H1 (cell line): ENCODE results near the gene CELF5. TPM values are rescaled to one million over a fixed set of nuclear protein-coding genes. Genes with fewer than 3 reads are reported as not detected.

Experiments used
- CTCF ChIA-PET: fragments of 300-600 bp; sonication (Branson Sonifier 250); formaldehyde crosslinking; loops from one replicate; lab custom pipeline; 2021; ENCODE audit not compliant: partially characterized antibody; lab: Charles Lee
- POLR2A ChIA-PET: fragments of 300-600 bp; sonication (Branson Sonifier 250); formaldehyde crosslinking; loops from one replicate; lab custom pipeline; 2021; ENCODE audit warnings: inconsistent platforms; ENCODE audit not compliant: partially characterized antibody; lab: Charles Lee
- DNase-seq, 2 experiments: peaks; one replicate each; pipeline versions ENCODE4 v3.0.0 to v3.0.0-alpha.2; 2010 to 2022; ENCODE audit warnings: low spot score in 2 of 2, low read depth in 1 of 2, mixed read lengths in 1 of 2
- FAIRE-seq: peaks from 2 replicates; lab custom pipeline; 2011; peaks lifted over from hg19 to GRCh38; lab: Jason Lieb, UNC
- H2AFZ ChIP-seq: 2 replicates; pipeline ENCODE4 v1.8.1; 2012; ENCODE audit warnings: low read length, inconsistent platforms
- H2AK5ac ChIP-seq: 2 replicates; pipeline ENCODE4 v1.6.1; 2013; ENCODE audit warnings: low read depth, low read length
- H2BK120ac ChIP-seq: replicated peaks from 2 replicates; pipeline ENCODE3; 2013; ENCODE audit warnings: low read depth, low read length, inconsistent platforms
- H2BK12ac ChIP-seq: 2 replicates; pipeline ENCODE4 v1.6.1; 2013; ENCODE audit warnings: low read depth, low read length
- H2BK15ac ChIP-seq: 2 replicates; pipeline ENCODE4 v1.6.1; 2013; ENCODE audit warnings: low read length
- H2BK20ac ChIP-seq: 2 replicates; pipeline ENCODE4 v1.6.1; 2013; ENCODE audit warnings: low read length
- H2BK5ac ChIP-seq: 2 replicates; pipeline ENCODE4 v1.6.1; 2013; ENCODE audit warnings: low read depth, low read length
- H3K14ac ChIP-seq: 2 replicates; pipeline ENCODE4 v1.6.1; 2013; ENCODE audit warnings: inconsistent platforms; ENCODE audit not compliant: insufficient read length
- H3K18ac ChIP-seq: 2 replicates; pipeline ENCODE4 v1.6.1; 2013; ENCODE audit warnings: low read length; ENCODE audit errors: extremely low read depth
- H3K23ac ChIP-seq: 2 replicates; pipeline ENCODE4 v1.6.1; 2013; ENCODE audit warnings: inconsistent platforms; ENCODE audit not compliant: insufficient read length
- H3K23me2 ChIP-seq: 2 replicates; pipeline ENCODE4 v1.6.1; 2013; ENCODE audit warnings: low read depth, low read length
- H3K27ac ChIP-seq: 2 replicates; pipeline ENCODE4 v1.6.1; 2011; ENCODE audit warnings: low read depth, low read length, inconsistent platforms
- H3K27me3 ChIP-seq, 4 experiments: replicated peaks in 1 of 4; 1 replicate in 1 of 4; 2 replicates in 3 of 4; pipeline versions ENCODE4 v1.6.1 to v1.8.1; 2011 to 2013; ENCODE audit warnings: low read length in 3 of 4, mild to moderate bottlenecking in 3 of 4, inconsistent platforms in 2 of 4, mixed read lengths in 2 of 4, moderate library complexity in 1 of 4; ENCODE audit not compliant: control insufficient read depth in 3 of 4, insufficient read depth in 3 of 4; ENCODE audit errors: extremely low read depth in 1 of 4
- H3K36me3 ChIP-seq, 4 experiments: 2 replicates each; pipeline versions ENCODE4 v1.6.1 to v1.8.1; 2011 to 2013; ENCODE audit warnings: mild to moderate bottlenecking in 4 of 4, low read length in 3 of 4, moderate library complexity in 2 of 4, control low read depth in 1 of 4, inconsistent platforms in 1 of 4; ENCODE audit not compliant: insufficient read depth in 4 of 4, control insufficient read depth in 2 of 4
- H3K4ac ChIP-seq: replicated peaks from 2 replicates; pipeline ENCODE3; 2013; ENCODE audit warnings: low read length, low read depth, mixed read lengths, inconsistent platforms; ENCODE audit not compliant: insufficient read length
- H3K4me1 ChIP-seq, 4 experiments: replicated peaks in 1 of 4; 1 replicate in 1 of 4; 2 replicates in 3 of 4; pipeline versions ENCODE4 v1.6.1 to v1.8.1; 2011 to 2013; ENCODE audit warnings: low read length in 3 of 4, inconsistent platforms in 2 of 4, mixed read lengths in 1 of 4; ENCODE audit not compliant: insufficient read depth in 4 of 4, control insufficient read depth in 3 of 4
- H3K4me2 ChIP-seq, 2 experiments: 2 replicates each; pipeline versions ENCODE4 v1.6.1 to v1.8.1; 2011 to 2013; ENCODE audit warnings: low read depth in 2 of 2, low read length in 2 of 2, control low read depth in 1 of 2, inconsistent platforms in 1 of 2, mild to moderate bottlenecking in 1 of 2; ENCODE audit not compliant: insufficient read depth in 1 of 2
- H3K4me3 ChIP-seq, 4 experiments: fragments of 200-600, 300-600 bp in 1 of 4; sonication (generic), shearing (Covaris generic), sonication (Bioruptor Twin) in 1 of 4; 2 replicates each; pipeline versions ENCODE4 v1.5.1 to v1.8.1; 2011 to 2016; ENCODE audit warnings: low read length in 4 of 4, low read depth in 3 of 4, control low read depth in 2 of 4, inconsistent platforms in 2 of 4, mild to moderate bottlenecking in 2 of 4, mixed read lengths in 1 of 4, moderate library complexity in 1 of 4; ENCODE audit not compliant: insufficient read depth in 2 of 4; ENCODE audit errors: extremely low read depth in 1 of 4
- H3K56ac ChIP-seq: replicated peaks from 2 replicates; pipeline ENCODE3; 2013; ENCODE audit warnings: low read depth, mild to moderate bottlenecking, mixed read lengths, low read length, inconsistent platforms; ENCODE audit not compliant: insufficient read length
- H3K79me1 ChIP-seq: 2 replicates; pipeline ENCODE4 v1.6.1; 2013; ENCODE audit warnings: low read depth, low read length, control low read depth
- H3K79me2 ChIP-seq, 2 experiments: 2 replicates each; pipeline versions ENCODE4 v1.6.1 to v1.8.1; 2012 to 2013; ENCODE audit warnings: low read length in 2 of 2, mild to moderate bottlenecking in 2 of 2, inconsistent platforms in 1 of 2; ENCODE audit not compliant: insufficient read depth in 2 of 2, control insufficient read depth in 1 of 2
- H3K9ac ChIP-seq, 4 experiments: replicated peaks in 1 of 4; 1 replicate in 1 of 4; 2 replicates in 3 of 4; pipeline versions ENCODE4 v1.6.1 to v1.8.1; 2011 to 2013; ENCODE audit warnings: low read depth in 3 of 4, low read length in 3 of 4, control low read depth in 2 of 4, mild to moderate bottlenecking in 2 of 4, moderate library complexity in 2 of 4, inconsistent platforms in 1 of 4; ENCODE audit errors: extremely low read depth in 1 of 4
- H3K9me3 ChIP-seq, 2 experiments: 2 replicates each; pipeline versions ENCODE4 v1.6.1 to v1.8.1; 2012 to 2013; ENCODE audit warnings: mild to moderate bottlenecking in 2 of 2, moderate library complexity in 2 of 2, control low read depth in 1 of 2, inconsistent platforms in 1 of 2, low read depth in 1 of 2, low read length in 1 of 2, mixed read lengths in 1 of 2; ENCODE audit not compliant: insufficient read depth in 2 of 2
- H4K20me1 ChIP-seq, 2 experiments: replicated peaks in 1 of 2; 2 replicates each; pipeline versions ENCODE3 to v1.8.1; 2011 to 2013; ENCODE audit warnings: inconsistent platforms in 2 of 2, low read length in 2 of 2, mild to moderate bottlenecking in 1 of 2; ENCODE audit not compliant: insufficient read depth in 2 of 2, control insufficient read depth in 1 of 2
- H4K5ac ChIP-seq: 2 replicates; pipeline ENCODE4 v1.6.1; 2013; ENCODE audit warnings: low read length, low read depth, mixed read lengths, inconsistent platforms; ENCODE audit not compliant: insufficient read length
- H4K8ac ChIP-seq: 2 replicates; pipeline ENCODE4 v1.8.0; 2013; ENCODE audit warnings: mild to moderate bottlenecking, moderate library complexity, low read length, inconsistent platforms; ENCODE audit not compliant: insufficient read depth; ENCODE audit errors: extremely low read depth
- H4K91ac ChIP-seq: replicated peaks from 2 replicates; pipeline ENCODE3; 2013; ENCODE audit warnings: low read length, mixed read lengths, inconsistent platforms; ENCODE audit not compliant: insufficient read length
- ASH2L ChIP-seq: fragments of 200-600, 300-600 bp; sonication (generic); IDR thresholded peaks from one replicate; pipeline ENCODE4 v1.7.1; 2017; ENCODE audit warnings: low read length
- BACH1 ChIP-seq: IDR thresholded peaks from 2 replicates; pipeline ENCODE4 v1.6.1; 2012; ENCODE audit warnings: low read length, improper control_type of control experiment
- BRCA1 ChIP-seq: IDR thresholded peaks from 2 replicates; pipeline ENCODE4 v1.6.1; 2012; ENCODE audit warnings: low read depth, low read length, improper control_type of control experiment
- CEBPB ChIP-seq: IDR thresholded peaks from 2 replicates; pipeline ENCODE4 v1.6.1; 2012; ENCODE audit warnings: low read depth, low read length
- CREB1 ChIP-seq: IDR thresholded peaks from 2 replicates; pipeline ENCODE4 v1.6.1; 2012; ENCODE audit warnings: inconsistent platforms
- EZH2 ChIP-seq: fragments of 200-600 bp; sonication (generic); IDR thresholded peaks from 2 replicates; pipeline ENCODE4 v1.7.1; 2012; ENCODE audit warnings: low read depth, mild to moderate bottlenecking, moderate library complexity, low read length, inconsistent platforms; ENCODE audit not compliant: severe bottlenecking
- HDAC2 ChIP-seq, 2 experiments: fragments of 300-600 bp in 1 of 2; sonication (generic) in 1 of 2; IDR thresholded peaks; 2 replicates each; pipeline ENCODE4 v1.6.1; 2011 to 2012; ENCODE audit warnings: low read depth in 2 of 2, low read length in 2 of 2, mild to moderate bottlenecking in 2 of 2, moderate library complexity in 2 of 2, borderline replicate concordance in 1 of 2, inconsistent platforms in 1 of 2
- NANOG ChIP-seq: IDR thresholded peaks from 2 replicates; pipeline ENCODE4 v1.6.1; 2011; ENCODE audit warnings: low read length, low read depth, mild to moderate bottlenecking, inconsistent platforms; ENCODE audit not compliant: insufficient read depth, poor library complexity, severe bottlenecking
- RFX5 ChIP-seq: IDR thresholded peaks from 2 replicates; pipeline ENCODE4 v1.6.1; 2011; ENCODE audit warnings: low read depth, low read length, improper control_type of control experiment, borderline replicate concordance
- RNF2 ChIP-seq: fragments of 200-900, 300-1000 bp; sonication (generic); IDR thresholded peaks from 2 replicates; pipeline ENCODE4 v1.7.1; 2016; ENCODE audit warnings: borderline replicate concordance, low read depth, mild to moderate bottlenecking, antibody characterized with exemption, low read length; ENCODE audit not compliant: poor library complexity, severe bottlenecking; ENCODE audit errors: missing control alignments
- SP2 ChIP-seq: IDR thresholded peaks from 2 replicates; pipeline ENCODE4 v1.6.1; 2012; ENCODE audit warnings: mild to moderate bottlenecking, low read length, inconsistent platforms
- TAF1 ChIP-seq: IDR thresholded peaks from 2 replicates; pipeline ENCODE4 v1.6.1; 2011; ENCODE audit warnings: mild to moderate bottlenecking, low read depth, low read length
- TAF7 ChIP-seq: optimal IDR thresholded peaks from 2 replicates; pipeline ENCODE3; 2011; ENCODE audit warnings: low read depth, mild to moderate bottlenecking, inconsistent platforms, low read length, moderate library complexity, borderline replicate concordance
- ZNF274 ChIP-seq: IDR thresholded peaks from 2 replicates; pipeline ENCODE4 v1.7.0; 2012; ENCODE audit warnings: low read length, borderline replicate concordance; ENCODE audit errors: extremely low read depth
- WGBS, 2 experiments: shearing (Covaris generic) in 1 of 2; methylation state at CpG; one replicate each; pipeline versions ENCODE4 v1.1.6 to v1.1.7; 2013 to 2015; ENCODE audit warnings: low lambda C conversion rate in 2 of 2, mixed read lengths in 2 of 2, inconsistent platforms in 1 of 2, low coverage in 1 of 2, missing lambda C conversion rate in 1 of 2; ENCODE audit not compliant: insufficient replicate concordance in 2 of 2, insufficient coverage in 1 of 2, insufficient read length in 1 of 2; ENCODE audit errors: extremely low coverage in 1 of 2, missing lambda C conversion rate in 1 of 2; 5-methylcytosine and 5-hydroxymethylcytosine counted together
- polyA plus RNA-seq, 7 experiments: library from polyadenylated mRNA; depleted of rRNA in 3 of 7; stranded (reverse) in 5 of 7; unstranded in 2 of 7; fragments of >200 nt in 5 of 7; fragments of 200-250 nt in 2 of 7; gene quantifications; 1 replicate in 5 of 7; 2 replicates in 1 of 7; 4 replicates in 1 of 7; pipeline versions ENCODE4 v1.2.1 to v1.2.3, GENCODE V29; 2011 to 2013; ENCODE audit warnings: missing spikeins in 2 of 7, mixed read lengths in 2 of 7
- total RNA-seq: library from RNA; stranded (reverse); fragmentation: NEBNext Ultra II Directional; extraction: Animal tissue kit (Norgen Biotek cat#: 25700); gene quantifications from 2 replicates; pipeline ENCODE4 v1.2.1, GENCODE V29; 2021

Gene CELF5
- total and polyA plus RNA-seq, 2 of the 8 experiments (the other 6 are each of a cell fraction or from before 2014, with no cell fraction given), result 9.8 to 15.0 TPM

DNA sequence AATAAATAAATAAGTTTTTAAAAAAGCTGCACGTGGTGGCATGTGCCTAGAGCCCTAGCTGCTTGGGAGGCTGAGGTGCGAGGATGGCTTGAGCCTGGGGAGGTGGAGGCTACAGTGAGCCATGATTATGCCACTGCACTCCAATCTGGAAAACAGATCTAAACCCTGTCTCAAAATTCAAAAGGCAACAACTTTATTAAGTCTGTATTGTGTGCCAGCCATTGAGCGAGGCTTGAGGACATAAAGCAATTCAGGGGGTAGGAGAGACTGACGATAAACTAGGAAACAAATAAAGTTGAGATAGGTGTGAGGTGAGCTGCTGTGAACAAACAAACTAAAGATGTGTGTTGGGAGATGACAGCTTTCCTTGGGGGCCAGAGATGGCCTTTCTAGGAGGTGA lies 8.7 kb downstream of the CELF5 start:
- Histone ChIP-seq H3K4me2 (no peak overlapping the region), H2BK12ac (no peak overlapping the region), H3K4me1 (peaks cover 0 to 13% (median 4%) of the 10 kb centered on the region in 4 experiments; a peak in 5 of 7 replicates), H2AK5ac (no peak overlapping the region), H3K4ac (no peak overlapping the region), H3K36me3 (no peaks in the 10 kb centered on the region), H4K20me1 (peaks cover 9 to 17% of the 10 kb centered on the region in 2 experiments), H2BK5ac (no peak overlapping the region), H3K18ac (no peak overlapping the region), H4K5ac (no peak overlapping the region), H3K79me1 (no peaks in the 10 kb centered on the region), H3K79me2 (0 out of 4 replicates have a peak, but pooled peaks cover 0 to 2% of the 10 kb centered on the region in 2 experiments), H3K14ac (no peak overlapping the region), H4K91ac (no peak overlapping the region), H2AFZ (no peak overlapping the region), H3K9me3 (no peaks in the 10 kb centered on the region), H3K23me2 (peaks cover 18% of the 10 kb centered on the region; the same call in 1 of the 2 replicates), H2BK20ac (no peak overlapping the region), H3K23ac (no peak overlapping the region), H3K56ac (no peak overlapping the region), H3K27ac (no peak overlapping the region), H3K9ac (no peak overlapping the region), H4K8ac (no peak overlapping the region), H2BK15ac (no peak overlapping the region), H3K27me3 (no peaks in the 10 kb centered on the region), H3K4me3 (no peak overlapping the region), H2BK120ac (no peak overlapping the region)
- ChIA-PET CTCF (interaction anchor here (0.6 to 1.8 kb wide), 9 partner anchors 10 to 111 kb away, joined by 3 to 6 read pairs (median 3); no protein-coding TSS in a partner anchor), POLR2A (interaction anchor here (1.1 to 1.8 kb wide), 3 partner anchors 13 to 68 kb away, joined by 3 to 7 read pairs (median 3); no protein-coding TSS in a partner anchor)
- WGBS, 2 experiments, result 97% methylated on average over 4 of the region's 4 CpGs; no CpG with 5 or more reads in 1 of the 2 experiments
- DNase-seq, result no peak
- no peak for FAIRE-seq
- TF ChIP-seq EZH2 (no peak), SP2 (no peak), ASH2L (no peak), HDAC2 (IDR thresholded peaks at IDR 0.05; ENCODE audit: borderline replicate concordance in 1 of 2, low read depth in 2 of 2, low read length in 2 of 2) (no peak), RFX5 (no peak), TAF7 (no peak), NANOG (no peak), TAF1 (no peak), ZNF274 (no peak), CEBPB (no peak), BRCA1 (no peak), BACH1 (no peak), RNF2 (no peak), CREB1 (no peak)
